ENCODE data around the gene ABHD18. TPM values are rescaled to one million over a fixed set of nuclear protein-coding genes. Genes with fewer than 3 reads are reported as not detected.

Gene ABHD18
- total RNA-seq (10 to 100 TPM; 11.9 to 15.9 TPM), polyA plus RNA-seq (ENCODE audit: insufficient read length in 6 of 6) (10 to 100 TPM; 16.3 to 22.4 (median 17.7) TPM)
- long read RNA-seq, donor 1 = 0 reads
- long read RNA-seq, donor 2 = 0 reads
- long read RNA-seq, donor 3 = 0 reads
- long read RNA-seq, donor 4, full-length matches to known transcripts = 2 of 3 reads
- long read RNA-seq, donor 4, partial matches to known transcripts = 1 of 3 reads
- long read RNA-seq, donor 4, other reads (novel, unspliced or antisense) = 0 of 3 reads
- long read RNA-seq, donor 5, partial matches to known transcripts = 6 of 6 reads
- long read RNA-seq, donor 5, other reads (novel, unspliced or antisense) = 0 of 6 reads
- long read RNA-seq, donor 6 = 0 reads
- long read RNA-seq, donor 7 = 0 reads
- long read RNA-seq, donor 8, partial matches to known transcripts = 7 of 7 reads
- long read RNA-seq, donor 8, other reads (novel, unspliced or antisense) = 0 of 7 reads
- long read RNA-seq, donor 9 = 0 reads
- long read RNA-seq, donor 10, partial matches to known transcripts = 0 of 3 reads
- long read RNA-seq, donor 10, other reads (novel, unspliced or antisense) = 3 of 3 reads
- long read RNA-seq, donor 11 = 0 reads
- long read RNA-seq, donor 12, partial matches to known transcripts = 12 of 12 reads
- long read RNA-seq, donor 12, other reads (novel, unspliced or antisense) = 0 of 12 reads

DNA sequence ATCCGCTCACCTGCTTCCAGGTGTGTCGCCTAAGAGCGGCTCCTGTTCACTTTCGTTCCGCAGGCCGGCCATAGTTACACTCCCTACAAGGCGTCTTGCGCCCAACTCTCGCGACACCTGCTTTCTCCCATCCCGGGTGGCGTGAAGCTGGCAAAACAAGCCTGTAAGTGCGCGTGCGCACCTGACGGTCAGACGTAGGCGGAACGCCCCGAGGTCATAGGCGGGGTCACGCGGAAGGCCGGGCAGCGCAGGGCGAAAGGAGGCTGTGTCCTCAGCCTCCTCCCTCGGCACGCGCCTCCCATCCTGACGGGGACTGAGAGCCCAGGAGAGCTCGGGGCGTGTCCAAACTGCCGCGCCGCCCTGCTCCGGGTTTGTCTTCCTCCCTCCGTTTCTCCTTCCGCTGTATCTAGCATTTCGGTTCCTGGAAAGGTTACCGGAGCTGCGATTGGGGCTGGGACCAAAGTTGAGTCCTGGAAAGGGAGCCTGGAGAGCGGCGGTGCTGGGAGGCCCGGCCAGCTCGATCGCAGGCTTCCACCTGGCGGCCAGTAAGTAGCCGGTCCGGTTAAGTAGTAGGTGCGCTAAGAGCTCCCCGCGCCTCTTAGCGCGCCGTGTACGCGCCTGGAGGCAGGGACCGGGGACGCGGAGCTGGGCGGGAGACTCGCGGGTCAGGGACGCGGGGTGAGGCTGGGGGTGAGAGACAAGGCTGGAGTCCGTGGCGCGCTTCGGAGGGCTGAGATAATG is at the start of gene ABHD18, which contains the start of gene MFSD8:
ABHD18 (plus strand) TSS at position 345 of the 741 bp plus-strand sequence. CDS start 17,550 bp downstream, outside the sequence.
MFSD8 (minus strand) TSS at position 112 of the 741 bp plus-strand sequence; CDS start at position 72, 40 bp downstream.
- peaks cover 4 to 26% of the 10 kb centered on the region in 2 donors for H3K4me1 ChIP-seq
- peak within 1 kb of the TSS; percentile 80 for H3K4me3 ChIP-seq
- H3K9me3 ChIP-seq = no peaks in the 10 kb centered on the region
- no peaks in the 10 kb centered on the region for H3K36me3 ChIP-seq
- H3K27ac ChIP-seq = peak within 1 kb of the TSS; percentile 90 to 97
- H3K27me3 ChIP-seq = no peaks in the 10 kb centered on the region
- TF ChIP-seq, protein P1, sequence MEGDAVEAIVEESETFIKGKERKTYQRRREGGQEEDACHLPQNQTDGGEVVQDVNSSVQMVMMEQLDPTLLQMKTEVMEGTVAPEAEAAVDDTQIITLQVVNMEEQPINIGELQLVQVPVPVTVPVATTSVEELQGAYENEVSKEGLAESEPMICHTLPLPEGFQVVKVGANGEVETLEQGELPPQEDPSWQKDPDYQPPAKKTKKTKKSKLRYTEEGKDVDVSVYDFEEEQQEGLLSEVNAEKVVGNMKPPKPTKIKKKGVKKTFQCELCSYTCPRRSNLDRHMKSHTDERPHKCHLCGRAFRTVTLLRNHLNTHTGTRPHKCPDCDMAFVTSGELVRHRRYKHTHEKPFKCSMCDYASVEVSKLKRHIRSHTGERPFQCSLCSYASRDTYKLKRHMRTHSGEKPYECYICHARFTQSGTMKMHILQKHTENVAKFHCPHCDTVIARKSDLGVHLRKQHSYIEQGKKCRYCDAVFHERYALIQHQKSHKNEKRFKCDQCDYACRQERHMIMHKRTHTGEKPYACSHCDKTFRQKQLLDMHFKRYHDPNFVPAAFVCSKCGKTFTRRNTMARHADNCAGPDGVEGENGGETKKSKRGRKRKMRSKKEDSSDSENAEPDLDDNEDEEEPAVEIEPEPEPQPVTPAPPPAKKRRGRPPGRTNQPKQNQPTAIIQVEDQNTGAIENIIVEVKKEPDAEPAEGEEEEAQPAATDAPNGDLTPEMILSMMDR (IDR thresholded peaks at IDR 0.05) = peak in 1 of 2 donors; percentile 10
- ATAC-seq (peak; percentile 98), DNase-seq (peak; percentile 96 to 100 (median 100))
- intact Hi-C loops (cut with DNase I) = no loop called here

DNA sequence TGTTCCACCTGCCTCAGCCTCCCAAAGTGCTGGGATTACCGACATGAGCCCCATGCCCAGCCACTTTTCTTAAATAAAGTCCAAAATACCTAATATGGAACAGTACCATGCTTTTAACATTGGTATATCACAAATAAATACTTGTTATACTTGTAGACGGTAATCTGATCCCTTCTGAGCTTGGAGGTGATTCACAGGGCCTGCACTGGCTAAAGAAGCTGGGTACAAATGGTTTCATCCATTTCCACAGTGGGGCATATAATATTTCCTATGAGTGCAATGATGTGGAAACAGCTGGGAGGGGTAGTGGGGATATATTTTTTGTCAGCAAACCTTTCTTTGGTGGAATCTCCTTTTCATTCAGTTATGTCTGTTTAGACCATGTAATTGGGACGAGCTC is 48.7 kb upstream of the ABHD18 start:
- no peaks in the 10 kb centered on the region for H3K27me3 ChIP-seq
- no peaks in the 10 kb centered on the region for H3K4me1 ChIP-seq
- DNase-seq (no peak), ATAC-seq (no peak)
- no peaks in the 10 kb centered on the region for H3K9me3 ChIP-seq
- intact Hi-C loops (cut with DNase I) = no loop called here
- H3K27ac ChIP-seq = no peak overlapping the region
- no peak overlapping the region for H3K4me3 ChIP-seq
- peaks cover 0 to 35% of the 10 kb centered on the region in 2 donors for H3K36me3 ChIP-seq
- TF ChIP-seq, protein P1 (IDR thresholded peaks at IDR 0.05) = no peak

DNA sequence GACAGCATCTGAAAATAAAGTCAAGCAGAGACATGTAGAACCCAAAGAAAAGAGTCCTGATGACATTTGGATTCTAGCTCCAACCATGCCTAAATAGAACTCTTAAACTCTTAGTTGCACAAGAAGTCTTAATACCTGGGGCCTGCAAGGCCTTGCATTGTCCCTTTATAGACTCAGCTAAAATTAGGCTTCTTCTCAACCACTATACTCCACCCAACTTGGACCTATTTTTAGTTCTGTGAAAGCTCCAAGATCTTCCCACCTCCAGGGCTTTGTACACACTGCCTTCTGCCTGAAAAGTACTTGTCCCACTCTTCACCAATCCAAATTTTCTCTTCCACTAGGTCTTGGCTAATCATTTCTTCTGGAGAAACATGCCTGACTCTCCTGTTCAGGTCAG is 48.1 kb upstream of the ABHD18 start:
- H3K27me3 ChIP-seq = no peaks in the 10 kb centered on the region
- no peaks in the 10 kb centered on the region for H3K9me3 ChIP-seq
- H3K27ac ChIP-seq = no peak overlapping the region
- ATAC-seq (peak; percentile 78), DNase-seq (no peak)
- intact Hi-C loops (cut with DNase I) = no loop called here
- peaks cover 0 to 38% of the 10 kb centered on the region in 2 donors for H3K36me3 ChIP-seq
- H3K4me3 ChIP-seq = no peak overlapping the region
- TF ChIP-seq, protein P1 (IDR thresholded peaks at IDR 0.05) = no peak
- no peaks in the 10 kb centered on the region for H3K4me1 ChIP-seq

DNA sequence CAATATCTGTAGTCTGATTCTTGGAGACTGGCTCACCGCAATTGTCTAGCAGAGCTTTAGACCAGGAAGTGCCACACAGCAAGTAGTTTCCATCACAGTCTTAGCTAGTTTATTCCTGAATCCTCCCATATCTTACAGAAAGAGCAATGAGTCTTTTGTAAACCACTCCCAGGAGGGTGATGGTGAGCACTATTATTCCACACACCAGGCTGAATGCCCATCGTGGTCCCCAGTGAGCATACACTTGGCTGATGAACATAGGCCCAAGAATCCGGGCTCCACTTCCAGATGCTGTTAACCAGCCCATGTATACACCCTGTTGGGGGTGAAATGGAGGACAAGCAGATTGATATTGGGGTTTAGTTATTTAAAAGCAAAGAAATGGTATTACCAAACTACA is 44.7 kb upstream of the ABHD18 start:
- H3K27me3 ChIP-seq = no peaks in the 10 kb centered on the region
- H3K4me1 ChIP-seq = no peaks in the 10 kb centered on the region
- intact Hi-C loops (cut with DNase I) = no loop called here
- ATAC-seq = no peak
- no peak overlapping the region for H3K27ac ChIP-seq
- no peak overlapping the region for H3K4me3 ChIP-seq
- peaks cover 0 to 38% of the 10 kb centered on the region in 2 donors for H3K36me3 ChIP-seq
- DNase-seq = no peak
- TF ChIP-seq, protein P1 (IDR thresholded peaks at IDR 0.05) = no peak
- H3K9me3 ChIP-seq = no peaks in the 10 kb centered on the region

Measured in left lung (tissue), 14 donors.